Brain microvascular endothelial cell (primary cell): Measurements from ENCODE around the gene VDAC1.

Source experiments
- DNase-seq: peaks from one replicate; pipeline ENCODE4 v3.0.0-alpha.2; 2020
- H3K27ac ChIP-seq: fragments of 250-450 bp; sonication (Bioruptor Pico); 2 replicates; pipeline ENCODE4 v1.5.1; 2020; ENCODE audit warnings: mild to moderate bottlenecking, moderate library complexity
- H3K27me3 ChIP-seq: fragments of 250-450 bp; sonication (Bioruptor Pico); replicated peaks from 2 replicates; pipeline ENCODE4 v1.5.1; 2020; ENCODE audit warnings: mild to moderate bottlenecking
- H3K36me3 ChIP-seq: fragments of 250-450 bp; sonication (Bioruptor Pico); replicated peaks from 2 replicates; pipeline ENCODE4 v1.5.1; 2020; ENCODE audit warnings: mild to moderate bottlenecking
- H3K4me3 ChIP-seq: 2 replicates; pipeline ENCODE4 v1.5.1; 2011; ENCODE audit warnings: low read depth, mild to moderate bottlenecking, control low read depth, low read length, moderate library complexity
- CTCF ChIP-seq: IDR thresholded peaks from 2 replicates; pipeline ENCODE4 v1.5.1; 2011; ENCODE audit warnings: low read depth, mild to moderate bottlenecking, moderate library complexity, low read length, control low read depth, inconsistent platforms; ENCODE audit errors: missing control alignments
- in situ Hi-C: cut with HindIII; loops from 2 replicates; pipeline ENCODE4 v1.10.0; 2017; ENCODE audit warnings: low sequenced_read_pairs, low pct_ligation_motif_present

Gene VDAC1

DNA sequence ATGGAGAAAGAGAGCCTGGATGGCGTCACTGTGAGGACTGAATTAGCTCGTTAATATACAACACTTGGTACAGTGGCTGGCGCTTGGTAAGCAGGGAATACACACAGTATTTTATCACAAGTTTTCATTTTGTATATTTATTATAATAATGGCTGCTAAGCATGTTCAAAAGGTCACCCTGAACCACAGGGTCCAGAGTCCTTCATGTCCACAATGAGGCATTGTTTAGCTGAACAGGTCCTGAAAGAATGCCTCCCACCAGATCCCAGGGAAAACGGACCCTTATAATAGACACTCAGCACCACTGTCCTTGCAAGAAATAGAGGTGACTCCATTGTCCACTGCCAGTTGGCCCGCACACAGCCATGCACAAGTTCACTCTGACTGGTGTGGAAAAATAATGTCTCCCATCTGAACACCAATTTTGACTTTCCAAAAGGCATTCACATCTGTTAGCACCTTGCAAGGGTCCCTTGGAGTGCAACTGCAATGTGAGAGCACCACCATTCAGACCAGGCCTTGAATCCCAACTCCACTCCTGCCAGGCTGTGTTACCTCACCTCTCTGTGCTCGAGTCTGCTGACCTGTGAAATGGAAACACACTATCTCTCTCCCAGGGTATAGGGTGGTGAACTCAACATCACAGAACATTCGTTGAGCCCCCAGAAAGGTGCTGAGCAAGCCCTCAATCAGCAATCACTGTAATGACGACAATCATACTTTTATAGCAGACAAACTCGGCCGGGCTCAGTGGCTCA lies 3.9 kb downstream of the VDAC1 start:
- H3K4me3 ChIP-seq, result no peak overlapping the region
- in situ Hi-C loops, result no loop called here
- H3K27me3 ChIP-seq, result no peaks in the 10 kb centered on the region
- no peak for DNase-seq
- TF ChIP-seq CTCF, result no peak
- no peak overlapping the region for H3K27ac ChIP-seq
- peaks cover 7% of the 10 kb centered on the region for H3K36me3 ChIP-seq

DNA sequence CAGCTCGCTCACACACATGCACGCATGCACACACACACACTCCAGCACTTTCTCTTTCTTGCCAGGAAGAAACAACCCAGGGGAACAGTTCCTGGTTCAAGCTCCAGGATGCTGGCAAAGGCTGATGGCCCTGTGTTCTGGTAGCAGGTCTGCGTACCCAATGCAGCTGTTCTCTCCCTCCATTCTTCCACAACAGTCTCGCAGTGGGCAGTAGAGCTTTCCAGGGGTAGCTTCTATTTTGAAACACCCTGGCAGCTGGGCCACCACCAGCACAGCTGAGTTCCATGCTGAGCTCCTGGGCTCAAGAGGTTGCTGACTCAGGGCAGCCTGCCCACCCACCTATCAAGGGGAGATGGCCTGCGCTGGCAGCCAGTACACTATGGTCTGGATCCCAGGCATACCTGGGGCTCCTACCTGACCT lies 4.7 kb downstream of the VDAC1 start:
- no peak for TF ChIP-seq CTCF
- H3K4me3 ChIP-seq, result no peak overlapping the region
- no peak overlapping the region for H3K27ac ChIP-seq
- in situ Hi-C loops, result no loop called here
- no peak for DNase-seq
- peaks cover 7% of the 10 kb centered on the region for H3K36me3 ChIP-seq
- H3K27me3 ChIP-seq, result no peaks in the 10 kb centered on the region

DNA sequence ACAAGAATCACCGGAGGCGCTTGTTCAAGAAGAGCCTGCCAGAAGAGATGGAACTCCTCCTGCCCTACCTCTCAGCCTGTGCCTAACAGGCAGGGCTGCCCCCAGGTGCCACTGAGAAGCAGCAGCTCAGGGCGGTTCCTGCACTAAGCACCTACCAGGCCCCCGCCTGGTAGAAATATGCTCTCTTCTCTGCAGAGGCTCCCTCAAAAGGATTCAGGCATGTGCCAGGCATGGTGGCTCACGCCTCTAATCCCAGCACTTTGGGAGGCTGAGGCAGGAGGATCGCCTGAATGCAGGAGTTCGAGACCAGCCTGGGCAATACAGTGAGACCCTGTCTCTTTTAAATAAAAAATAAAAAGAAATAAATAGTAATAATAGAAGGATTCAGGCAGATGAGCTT lies 6.0 kb downstream of the VDAC1 start:
- DNase-seq, result no peak
- TF ChIP-seq CTCF, result no peak
- in situ Hi-C loops, result no loop called here

DNA sequence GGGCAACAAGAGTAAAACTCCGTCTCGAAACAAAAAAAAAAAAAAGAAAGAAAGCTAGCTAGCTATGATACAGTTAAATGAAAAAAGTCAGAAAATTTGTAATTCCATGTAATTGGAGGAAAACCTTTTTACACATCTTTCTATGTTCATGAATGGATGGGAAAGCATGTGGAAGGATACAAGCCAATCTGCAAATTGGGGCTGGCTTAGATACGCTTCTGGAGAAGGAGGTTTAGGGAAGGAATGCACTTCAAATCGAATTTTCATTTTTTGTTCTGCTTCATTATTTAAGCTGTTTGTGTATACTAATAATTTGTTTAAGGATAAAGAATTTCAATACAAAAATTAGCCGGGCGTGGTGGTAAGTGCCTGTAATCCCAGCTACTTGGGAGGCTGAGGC lies 6.7 kb downstream of the VDAC1 start:
- DNase-seq, result no peak
- Histone ChIP-seq H3K4me3 (no peak overlapping the region), H3K27ac (no peak overlapping the region), H3K27me3 (no peaks in the 10 kb centered on the region), H3K36me3 (peaks cover 7% of the 10 kb centered on the region)
- in situ Hi-C loops, result no loop called here
- no peak for TF ChIP-seq CTCF

More for the DNA sequence above, 6.0 kb downstream of the VDAC1 start:
- Histone ChIP-seq H3K27me3 (no peaks in the 10 kb centered on the region), H3K27ac (no peak overlapping the region), H3K36me3 (peaks cover 7% of the 10 kb centered on the region), H3K4me3 (no peak overlapping the region)

GRCh38 chr5:133996683-133997252 lies 8.0 kb downstream of the VDAC1 start:
- in situ Hi-C loops, result no loop called here
- TF ChIP-seq CTCF, result peak; percentile 79
- DNase-seq, result no peak
- no peak overlapping the region for H3K4me3 ChIP-seq
- H3K27me3 ChIP-seq, result no peaks in the 10 kb centered on the region
- no peak overlapping the region for H3K27ac ChIP-seq
- peaks cover 7% of the 10 kb centered on the region for H3K36me3 ChIP-seq
